Mucosa of descending colon (tissue), 3 donors: ENCODE measurements around the gene AZU1. TPM values are rescaled to one million over a fixed set of nuclear protein-coding genes. Genes with fewer than 3 reads are reported as not detected.
A peak's percentile ranks its signal among the peaks of the same experiment; 100 is the strongest.
"Not testable (repeated sequence)": the region's sequence is repeated elsewhere in the genome, so short reads cannot be mapped to it uniquely, and the experiment has no call there.

Experiments
- ATAC-seq: fragments of 200-7000 bp; cut with Tn5 transposase; one replicate; pipeline ENCODE4 v1.9.1; 2020; ENCODE audit warnings: mild to moderate bottlenecking, moderate library complexity
- DNase-seq, 3 donors: peaks; one replicate each; pipeline ENCODE4 v3.0.0-alpha.2; 2020
- H3K36me3 ChIP-seq: fragments of 200-600 bp; one replicate; pipeline ENCODE4 v1.8.0; 2021; ENCODE audit warnings: low read depth, mild to moderate bottlenecking
- H3K4me1 ChIP-seq: fragments of 200-600 bp; one replicate; pipeline ENCODE4 v1.8.0; 2021; ENCODE audit warnings: low read depth, mild to moderate bottlenecking
- H3K4me3 ChIP-seq: fragments of 200-600 bp; one replicate; pipeline ENCODE4 v1.8.0; 2021; ENCODE audit warnings: mild to moderate bottlenecking
- H3K9me3 ChIP-seq: fragments of 200-600 bp; one replicate; pipeline ENCODE4 v1.8.0; 2021; ENCODE audit warnings: mild to moderate bottlenecking
- CTCF ChIP-seq: fragments of 200-600 bp; IDR thresholded peaks from one replicate; pipeline ENCODE4 v1.8.0; 2022; ENCODE audit warnings: antibody characterized with exemption, mild to moderate bottlenecking
- intact Hi-C, 2 donors: fragments of 100-400 bp; cut with DNase I in 1 of 2; cut with micrococcal nuclease in 1 of 2; formaldehyde crosslinking; loops; one replicate each; pipeline versions ENCODE4 v1.11.0 to v1.11.1; 2022; cut with DNase I, micrococcal nuclease
- microRNA-seq: library from miRNA; unstranded; fragments of <30 nt; microRNA quantifications from one replicate; pipeline ENCODE4, GENCODE V29; 2019
- total RNA-seq, 3 donors: library from RNA; stranded (reverse); fragmentation: NEBNext Ultra II Directional in 2 of 3; extraction: Animal tissue kit (Norgen Biotek cat#: 25700) in 2 of 3; gene quantifications; one replicate each; pipeline versions ENCODE4 v1.2.1 to v1.2.4, GENCODE V29; 2021 to 2023
- donor health status: DM: no; HTN: no; CAD: no; lungs with moderate emphysema.
- donor health status: DM: no; HTN: no; CAD: no.
- donor health status: DM: no; HTN: yes; CAD: no.

AZU1 gene
- total RNA-seq, 3 donors from 2014 or later = 0.25 TPM; not detected in 2

- Histone ChIP-seq H3K9me3 (no peaks in the 10 kb centered on the region), H3K4me1 (peaks cover 10% of the 10 kb centered on the region), H3K36me3 (no peaks in the 10 kb centered on the region), H3K4me3 (no peak overlapping the region)
- no peak for DNase-seq
- TF ChIP-seq CTCF = no peak
- intact Hi-C loops = no loop called here
- ATAC-seq = no peak
Measured at GRCh38 chr19:876089-876488, 48.5 kb downstream of the AZU1 start.

DNA sequence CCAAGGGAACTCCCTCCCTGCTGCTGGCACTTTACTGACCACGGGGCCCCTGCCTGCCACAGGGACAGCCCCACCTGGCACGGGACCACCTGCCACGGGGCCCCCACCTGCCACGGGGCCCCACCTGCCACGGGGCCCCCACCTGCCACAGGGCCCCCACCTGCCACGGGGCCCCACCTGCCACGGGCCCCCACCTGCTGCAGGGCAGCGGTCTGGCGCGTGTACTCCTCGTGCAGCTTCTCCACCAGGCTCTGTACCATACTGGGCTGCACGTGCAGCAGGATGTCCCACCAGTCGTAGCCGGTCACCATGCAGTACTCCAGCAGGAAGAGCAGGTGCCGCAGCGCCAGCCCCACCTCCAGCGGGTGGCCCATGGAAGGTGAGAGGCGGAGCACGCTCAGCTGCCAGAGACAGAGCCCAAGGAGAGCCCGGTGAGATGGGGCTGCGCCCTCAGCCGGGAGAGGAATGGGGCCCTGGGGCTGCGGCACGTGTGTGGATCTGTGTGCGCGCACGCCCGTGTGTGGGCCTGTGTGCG is 49.2 kb downstream of the AZU1 start:
- Histone ChIP-seq H3K4me3 (no peak overlapping the region), H3K9me3 (no peaks in the 10 kb centered on the region), H3K4me1 (peaks cover 9% of the 10 kb centered on the region), H3K36me3 (no peaks in the 10 kb centered on the region)
- intact Hi-C loops = no loop called here
- no peak for TF ChIP-seq CTCF
- no peak for ATAC-seq
- no peak for DNase-seq

DNA sequence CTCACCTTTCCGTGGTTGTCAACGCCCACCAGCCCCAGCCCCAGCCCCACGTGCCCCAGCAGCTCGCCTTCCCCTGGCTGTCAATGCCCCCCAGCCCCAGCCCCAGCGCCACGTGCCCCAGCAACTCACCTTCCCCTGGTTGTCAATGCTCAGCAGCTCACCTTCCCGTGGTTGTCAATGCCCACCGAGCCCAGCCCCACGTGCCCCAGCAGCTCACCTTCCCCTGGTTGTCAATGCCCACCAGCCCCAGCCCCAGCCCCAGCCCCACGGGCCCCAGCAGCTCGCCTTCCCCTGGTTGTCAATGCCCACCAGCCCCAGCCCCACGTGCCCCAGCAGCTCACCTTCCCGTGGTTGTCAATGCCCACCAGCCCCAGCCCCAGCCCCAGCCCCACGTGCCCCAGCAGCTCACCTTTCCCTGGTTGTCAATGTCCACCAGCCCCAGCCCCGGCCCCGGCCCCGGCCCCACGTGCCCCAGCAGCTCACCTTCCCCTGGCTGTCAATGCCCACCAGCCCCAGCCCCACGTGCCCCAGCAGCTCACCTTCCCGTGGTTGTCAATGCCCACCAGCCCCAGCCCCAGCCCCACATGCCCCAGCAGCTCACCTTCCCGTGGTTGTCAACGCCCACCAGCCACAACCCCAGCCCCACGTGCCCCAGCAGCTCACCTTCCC is 50.5 kb downstream of the AZU1 start:
- H3K9me3 ChIP-seq, intact Hi-C loops, H3K4me1 ChIP-seq, H3K4me3 ChIP-seq, H3K36me3 ChIP-seq, ATAC-seq, DNase-seq: not testable (repeated sequence)

DNA sequence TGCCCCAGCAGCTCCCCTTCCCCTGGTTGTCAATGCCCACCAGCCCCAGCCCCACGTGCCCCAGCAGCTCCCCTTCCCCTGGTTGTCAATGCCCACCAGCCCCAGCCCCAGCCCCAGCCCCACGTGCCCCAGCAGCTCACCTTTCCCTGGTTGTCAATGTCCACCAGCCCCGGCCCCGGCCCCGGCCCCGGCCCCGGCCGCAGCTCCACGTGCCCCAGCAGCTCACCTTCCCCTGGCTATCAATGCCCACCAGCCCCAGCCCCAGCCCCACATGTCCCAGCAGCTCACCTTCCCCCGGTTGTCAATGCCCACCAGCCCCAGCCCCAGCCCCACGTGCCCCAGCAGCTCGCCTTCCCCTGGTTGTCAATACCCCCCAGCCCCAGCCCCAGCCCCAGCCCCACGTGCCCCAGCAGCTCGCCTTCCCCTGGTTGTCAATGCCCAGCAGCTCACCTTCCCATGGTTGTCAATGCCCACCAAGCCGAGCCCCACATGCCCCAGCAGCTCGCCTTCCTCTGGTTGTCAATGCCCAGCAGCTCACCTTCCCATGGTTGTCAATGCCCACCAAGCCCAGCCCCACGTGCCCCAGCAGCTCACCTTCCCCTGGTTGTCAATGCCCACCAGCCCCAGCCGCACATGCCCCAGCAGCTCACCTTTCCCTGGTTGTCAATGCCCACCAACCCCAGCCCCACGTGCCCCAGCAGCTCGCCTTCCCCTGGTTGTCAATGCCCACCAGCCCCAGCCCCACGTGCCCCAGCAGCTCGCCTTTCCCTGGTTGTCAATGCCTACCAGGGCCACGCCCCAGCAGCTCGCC is 51.3 kb downstream of the AZU1 start:
- H3K4me3 ChIP-seq, H3K9me3 ChIP-seq, DNase-seq, intact Hi-C loops, H3K36me3 ChIP-seq, ATAC-seq, H3K4me1 ChIP-seq: not testable (repeated sequence)

DNA sequence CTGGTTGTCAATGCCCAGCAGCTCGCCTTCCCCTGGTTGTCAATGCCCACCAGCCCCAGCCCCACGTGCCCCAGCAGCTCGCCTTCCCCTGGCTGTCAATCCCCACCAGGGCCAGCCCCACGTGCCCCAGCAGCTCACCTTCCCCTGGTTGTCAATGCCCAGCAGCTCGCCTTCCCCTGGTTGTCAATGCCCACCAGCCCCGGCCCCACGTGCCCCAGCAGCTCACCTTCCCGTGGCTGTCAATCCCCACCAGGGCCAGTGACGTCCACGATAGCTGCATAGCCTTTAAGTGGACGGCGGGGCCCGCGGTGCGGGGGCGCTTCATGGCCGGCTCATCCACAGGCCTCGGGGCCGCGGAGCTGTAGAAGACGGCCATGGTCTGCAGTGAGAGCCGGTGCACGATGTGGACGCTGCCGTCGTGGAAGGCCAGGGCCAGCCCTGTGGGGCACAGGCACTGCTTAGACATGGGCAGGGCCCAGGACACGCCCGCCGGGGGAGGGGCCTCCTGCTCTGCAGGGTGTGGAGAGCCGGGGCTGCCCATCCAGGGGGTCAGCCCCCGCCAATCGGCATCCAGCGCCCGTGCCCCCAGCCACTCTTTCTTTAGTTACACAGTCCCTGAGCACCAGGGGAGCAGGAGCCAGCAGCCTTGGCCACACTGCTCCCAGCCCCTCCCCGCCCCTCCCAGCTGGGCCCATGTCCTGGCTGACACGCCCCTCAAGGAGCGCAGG is 52.2 kb downstream of the AZU1 start:
- no peaks in the 10 kb centered on the region for H3K9me3 ChIP-seq
- H3K4me3 ChIP-seq = no peak overlapping the region
- intact Hi-C loops = no loop called here
- peak; percentile 45 for ATAC-seq
- peak in 1 of 3 donors; percentile 52 for DNase-seq
- TF ChIP-seq CTCF = no peak
- H3K4me1 ChIP-seq = no peaks in the 10 kb centered on the region
- peaks cover 4% of the 10 kb centered on the region for H3K36me3 ChIP-seq

Small RNAs within 50 kb of the gene (microRNA-seq; reads per million reads assigned to microRNA genes)
- 3.3 reads per million, percentile 15 among the genes with 10 or more reads in this experiment for gene MIR3187
- gene MIR4745 = 0.93 reads per million

Other genes with a start within 250 kb of the AZU1 start
- under 1 TPM; 0.12 to 0.89 (median 0.17) TPM for gene HCN2, start 238.0 kb upstream of the AZU1 start, total RNA-seq
- gene POLRMT, start 194.3 kb upstream of the AZU1 start, total RNA-seq = 10 to 100 TPM; 48.3 to 61.1 (median 51.1) TPM
- under 1 TPM in 2 of 3 donors, not detected in 1; 0.23 to 0.82 TPM for gene FGF22, start 188.0 kb upstream of the AZU1 start, total RNA-seq
- 10 to 100 TPM; 47.5 to 69.1 (median 62.0) TPM for gene RNF126, start 164.6 kb upstream of the AZU1 start, total RNA-seq
- 10 to 100 TPM in 2 of 3 donors, 1 to 10 TPM in 1; 2.6 to 25.0 (median 12.8) TPM for gene FSTL3, start 151.4 kb upstream of the AZU1 start, total RNA-seq
- gene PRSS57, start 132.4 kb upstream of the AZU1 start, total RNA-seq = not detected
- gene PALM, start 118.9 kb upstream of the AZU1 start, total RNA-seq = 10 to 100 TPM in 2 of 3 donors, 1 to 10 TPM in 1; 8.1 to 58.4 (median 13.0) TPM
- gene MISP, start 76.7 kb upstream of the AZU1 start, total RNA-seq = 100 to 1,000 TPM; 184 to 443 (median 361) TPM
- gene PTBP1, start 30.4 kb upstream of the AZU1 start, total RNA-seq = 100 to 1,000 TPM; 204 to 305 (median 281) TPM
- under 1 TPM in 1 of 3 donors, not detected in 2; 0.19 TPM for gene PLPPR3, start 5.9 kb upstream of the AZU1 start, total RNA-seq
- not detected for gene PRTN3, start 13.2 kb downstream of the AZU1 start, total RNA-seq
- gene ELANE, start 24.5 kb downstream of the AZU1 start, total RNA-seq = 1 to 10 TPM in 1 of 3 donors, under 1 TPM in 2; 0.43 to 1.2 (median 0.77) TPM
- 100 to 1,000 TPM in 2 of 3 donors, 10 to 100 TPM in 1; 43.1 to 209 (median 110) TPM for gene CFD, start 31.8 kb downstream of the AZU1 start, total RNA-seq
- gene MED16, start 65.3 kb downstream of the AZU1 start, total RNA-seq = 10 to 100 TPM; 53.4 to 77.4 (median 61.4) TPM
- gene RNU6-9, start 65.6 kb downstream of the AZU1 start, total RNA-seq = not detected
- 10 to 100 TPM; 52.6 to 62.6 (median 54.8) TPM for gene R3HDM4, start 85.4 kb downstream of the AZU1 start, total RNA-seq
- gene KISS1R, start 89.5 kb downstream of the AZU1 start, total RNA-seq = not detected
- gene ARID3A, start 98.2 kb downstream of the AZU1 start, total RNA-seq = 10 to 100 TPM; 10.1 to 16.0 (median 14.5) TPM
- gene WDR18, start 156.5 kb downstream of the AZU1 start, total RNA-seq = 10 to 100 TPM; 23.8 to 42.0 (median 33.0) TPM
- not detected for gene GRIN3B, start 172.6 kb downstream of the AZU1 start, total RNA-seq
- gene TMEM259, start 193.3 kb downstream of the AZU1 start, total RNA-seq = 100 to 1,000 TPM; 185 to 199 (median 190) TPM
- not detected for gene RNU6-2, start 193.7 kb downstream of the AZU1 start, total RNA-seq
- gene CNN2, start 198.8 kb downstream of the AZU1 start, total RNA-seq = 10 to 100 TPM; 65.0 to 88.8 (median 84.7) TPM
- gene ABCA7, start 212.3 kb downstream of the AZU1 start, total RNA-seq = 10 to 100 TPM; 23.5 to 25.6 (median 25.6) TPM
- gene ARHGAP45, start 239.3 kb downstream of the AZU1 start, total RNA-seq = 10 to 100 TPM; 33.9 to 64.3 (median 58.8) TPM